NCI-H1436 (cell line): ENCODE results near the gene SLC2A5.
"Not testable (repeated sequence)": the region's sequence is repeated elsewhere in the genome, so short reads cannot be mapped to it uniquely, and the experiment has no call there.

Source experiments
- DNase-seq: peaks from one replicate; lab custom pipeline; 2025; lab: John Stamatoyannopoulos, UW

SLC2A5 gene

GRCh38 chr1:9005395-9005708 lies 64.1 kb downstream of the SLC2A5 start:
- no peak for DNase-seq

GRCh38 chr1:9004700-9005394 lies 64.6 kb downstream of the SLC2A5 start:
- peak; percentile 68 for DNase-seq

- DNase-seq = no peak
Observed at GRCh38 chr1:9004031-9004699, 65.3 kb downstream of the SLC2A5 start.

- not testable (repeated sequence) for DNase-seq
Observed at GRCh38 chr1:9002215-9002560, 67.2 kb downstream of the SLC2A5 start.

GRCh38 chr1:9001534-9002214 lies 67.8 kb downstream of the SLC2A5 start:
- not testable (repeated sequence) for DNase-seq

GRCh38 chr1:8993962-8994675 lies 75.3 kb downstream of the SLC2A5 start:
- DNase-seq = not testable (repeated sequence)

GRCh38 chr1:8992936-8993687 lies 76.3 kb downstream of the SLC2A5 start:
- no peak for DNase-seq

- DNase-seq = no peak
Observed at GRCh38 chr1:8989821-8990220, 79.6 kb downstream of the SLC2A5 start.

GRCh38 chr1:8989061-8989460 lies 80.4 kb downstream of the SLC2A5 start:
- DNase-seq = no peak

- DNase-seq = no peak
Observed at GRCh38 chr1:8988618-8988967, 80.8 kb downstream of the SLC2A5 start.

- DNase-seq = peak; percentile 13
Observed at GRCh38 chr1:8987881-8988617, 81.4 kb downstream of the SLC2A5 start.

GRCh38 chr1:8986814-8987190 lies 82.6 kb downstream of the SLC2A5 start:
- no peak for DNase-seq

- no peak for DNase-seq
Observed at GRCh38 chr1:8985915-8986813, 83.3 kb downstream of the SLC2A5 start.
